ENCODE measurements around the gene MSL1. TPM values are rescaled to one million over a fixed set of nuclear protein-coding genes. Genes with fewer than 3 reads are reported as not detected.

MSL1 gene
- total RNA-seq, 1 donor from 2014 or later = 86.8 TPM

DNA sequence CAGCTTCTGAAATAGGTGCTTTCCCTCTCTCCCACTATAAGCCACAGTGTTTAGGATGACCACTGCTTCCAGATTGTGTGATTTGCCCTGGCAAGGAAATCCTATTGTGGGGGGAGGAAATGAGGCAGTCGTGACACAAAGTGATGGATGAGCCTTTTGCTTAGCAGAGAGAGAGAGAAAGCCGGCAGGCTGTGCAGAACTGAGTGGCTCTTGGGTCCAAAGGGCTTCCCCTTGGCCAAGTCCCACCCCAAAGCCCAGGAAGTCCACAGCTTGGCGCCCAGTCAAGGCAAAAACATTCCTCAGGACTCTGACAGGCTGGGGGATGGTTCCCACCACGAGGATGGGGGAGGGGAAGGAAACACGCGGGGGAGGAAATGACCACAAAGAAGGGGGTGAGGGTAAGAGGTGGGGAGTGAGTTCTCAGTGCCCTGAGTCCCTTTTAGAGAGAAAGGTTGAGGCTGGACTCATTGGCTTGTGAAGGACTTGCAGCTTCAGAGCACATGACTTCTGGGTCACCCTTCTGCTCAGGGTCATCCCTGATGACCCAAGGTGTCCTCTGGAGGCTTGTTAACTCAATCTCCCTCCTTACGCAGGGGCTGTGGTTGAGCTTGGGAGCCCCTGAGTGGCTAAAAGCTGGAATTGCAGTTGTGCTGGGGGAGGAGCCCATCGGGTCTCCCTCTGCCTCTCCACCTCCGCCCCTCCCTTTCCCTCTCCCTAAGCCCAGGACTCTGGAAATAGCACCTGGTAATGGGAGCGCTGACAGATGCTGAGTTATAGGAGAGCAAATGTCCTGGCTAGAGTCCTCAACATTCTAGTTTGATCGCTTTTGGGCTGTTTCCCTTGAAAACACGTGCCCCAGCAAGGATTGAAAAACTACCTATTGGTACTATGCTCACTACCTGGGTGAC lies 10.3 kb upstream of the MSL1 start:
- Mint-ChIP-seq H3K27me3 (ENCODE audit: unreplicated experiment) (no peaks in the 10 kb centered on the region), H3K4me1 (ENCODE audit: unreplicated experiment) (peaks cover 67% of the 10 kb centered on the region), H3K36me3 (ENCODE audit: unreplicated experiment) (no peaks in the 10 kb centered on the region), H3K27ac (ENCODE audit: unreplicated experiment) (peak overlapping the region; percentile 77), H3K9me3 (ENCODE audit: unreplicated experiment) (no peaks in the 10 kb centered on the region), H3K4me3 (ENCODE audit: unreplicated experiment) (peak overlapping the region; percentile 26)
- TF ChIP-seq, protein P1, sequence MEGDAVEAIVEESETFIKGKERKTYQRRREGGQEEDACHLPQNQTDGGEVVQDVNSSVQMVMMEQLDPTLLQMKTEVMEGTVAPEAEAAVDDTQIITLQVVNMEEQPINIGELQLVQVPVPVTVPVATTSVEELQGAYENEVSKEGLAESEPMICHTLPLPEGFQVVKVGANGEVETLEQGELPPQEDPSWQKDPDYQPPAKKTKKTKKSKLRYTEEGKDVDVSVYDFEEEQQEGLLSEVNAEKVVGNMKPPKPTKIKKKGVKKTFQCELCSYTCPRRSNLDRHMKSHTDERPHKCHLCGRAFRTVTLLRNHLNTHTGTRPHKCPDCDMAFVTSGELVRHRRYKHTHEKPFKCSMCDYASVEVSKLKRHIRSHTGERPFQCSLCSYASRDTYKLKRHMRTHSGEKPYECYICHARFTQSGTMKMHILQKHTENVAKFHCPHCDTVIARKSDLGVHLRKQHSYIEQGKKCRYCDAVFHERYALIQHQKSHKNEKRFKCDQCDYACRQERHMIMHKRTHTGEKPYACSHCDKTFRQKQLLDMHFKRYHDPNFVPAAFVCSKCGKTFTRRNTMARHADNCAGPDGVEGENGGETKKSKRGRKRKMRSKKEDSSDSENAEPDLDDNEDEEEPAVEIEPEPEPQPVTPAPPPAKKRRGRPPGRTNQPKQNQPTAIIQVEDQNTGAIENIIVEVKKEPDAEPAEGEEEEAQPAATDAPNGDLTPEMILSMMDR (IDR thresholded peaks at IDR 0.05) = peak; percentile 81
- DNase-seq (ENCODE audit: extremely low spot score, unreplicated experiment) = no peak

DNA sequence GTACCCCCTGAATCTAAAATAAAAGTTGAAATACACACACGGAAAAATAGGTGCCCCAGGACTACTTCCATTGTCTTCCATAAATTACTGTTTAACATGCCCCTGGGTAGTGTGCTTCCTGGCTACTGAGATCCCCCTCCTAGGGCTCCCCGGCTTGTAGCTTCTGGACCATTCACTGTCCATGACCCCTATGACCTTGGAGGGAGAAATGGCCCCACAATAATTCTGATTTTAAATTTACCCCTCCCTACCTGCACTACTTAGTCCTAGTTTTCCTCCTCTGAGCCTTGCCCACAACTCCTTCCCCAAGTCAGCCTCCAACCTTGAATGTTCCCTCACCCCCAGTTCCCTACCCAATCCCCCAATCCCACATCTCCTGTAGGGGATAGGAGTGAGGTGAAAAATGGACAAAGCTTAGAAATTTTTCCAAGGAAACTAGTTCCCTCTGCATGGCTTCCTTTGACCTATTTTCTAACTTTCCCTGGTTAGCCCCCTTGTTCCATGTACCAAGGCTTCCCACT lies 9.5 kb upstream of the MSL1 start:
- no peaks in the 10 kb centered on the region for H3K9me3 Mint-ChIP-seq (ENCODE audit: unreplicated experiment)
- peaks cover 67% of the 10 kb centered on the region for H3K4me1 Mint-ChIP-seq (ENCODE audit: unreplicated experiment)
- DNase-seq (ENCODE audit: extremely low spot score, unreplicated experiment) = no peak
- H3K27ac Mint-ChIP-seq (ENCODE audit: unreplicated experiment) = peak overlapping the region; percentile 89
- H3K4me3 Mint-ChIP-seq (ENCODE audit: unreplicated experiment) = peak overlapping the region; percentile 84
- TF ChIP-seq, protein P1 (IDR thresholded peaks at IDR 0.05) = no peak
- no peaks in the 10 kb centered on the region for H3K27me3 Mint-ChIP-seq (ENCODE audit: unreplicated experiment)
- H3K36me3 Mint-ChIP-seq (ENCODE audit: unreplicated experiment) = no peaks in the 10 kb centered on the region

DNA sequence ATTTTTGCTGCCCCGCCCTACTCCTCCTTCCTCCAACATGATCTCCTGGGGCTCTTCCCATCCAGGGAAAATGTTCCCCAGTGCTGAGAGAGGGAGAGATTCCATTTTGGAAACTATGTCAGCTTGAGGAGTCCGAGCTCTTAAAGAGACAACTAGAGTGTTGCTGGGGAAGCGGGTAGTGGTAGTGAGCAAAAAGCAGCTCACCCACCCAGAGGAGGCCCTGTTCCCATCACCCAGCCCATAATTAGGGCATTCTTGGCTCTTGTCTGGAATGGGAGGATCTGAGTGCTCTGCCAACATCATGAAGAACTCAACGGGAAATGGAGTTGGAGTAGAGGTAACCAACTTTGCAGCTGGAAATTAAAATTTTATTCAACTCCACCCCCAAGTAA lies 9.1 kb upstream of the MSL1 start:
- Mint-ChIP-seq H3K9me3 (ENCODE audit: unreplicated experiment) (no peaks in the 10 kb centered on the region), H3K27ac (ENCODE audit: unreplicated experiment) (peak overlapping the region; percentile 89), H3K4me3 (ENCODE audit: unreplicated experiment) (peak overlapping the region; percentile 84), H3K4me1 (ENCODE audit: unreplicated experiment) (peaks cover 65% of the 10 kb centered on the region), H3K36me3 (ENCODE audit: unreplicated experiment) (no peaks in the 10 kb centered on the region), H3K27me3 (ENCODE audit: unreplicated experiment) (no peaks in the 10 kb centered on the region)
- TF ChIP-seq, protein P1 (IDR thresholded peaks at IDR 0.05) = no peak
- no peak for DNase-seq (ENCODE audit: extremely low spot score, unreplicated experiment)

DNA sequence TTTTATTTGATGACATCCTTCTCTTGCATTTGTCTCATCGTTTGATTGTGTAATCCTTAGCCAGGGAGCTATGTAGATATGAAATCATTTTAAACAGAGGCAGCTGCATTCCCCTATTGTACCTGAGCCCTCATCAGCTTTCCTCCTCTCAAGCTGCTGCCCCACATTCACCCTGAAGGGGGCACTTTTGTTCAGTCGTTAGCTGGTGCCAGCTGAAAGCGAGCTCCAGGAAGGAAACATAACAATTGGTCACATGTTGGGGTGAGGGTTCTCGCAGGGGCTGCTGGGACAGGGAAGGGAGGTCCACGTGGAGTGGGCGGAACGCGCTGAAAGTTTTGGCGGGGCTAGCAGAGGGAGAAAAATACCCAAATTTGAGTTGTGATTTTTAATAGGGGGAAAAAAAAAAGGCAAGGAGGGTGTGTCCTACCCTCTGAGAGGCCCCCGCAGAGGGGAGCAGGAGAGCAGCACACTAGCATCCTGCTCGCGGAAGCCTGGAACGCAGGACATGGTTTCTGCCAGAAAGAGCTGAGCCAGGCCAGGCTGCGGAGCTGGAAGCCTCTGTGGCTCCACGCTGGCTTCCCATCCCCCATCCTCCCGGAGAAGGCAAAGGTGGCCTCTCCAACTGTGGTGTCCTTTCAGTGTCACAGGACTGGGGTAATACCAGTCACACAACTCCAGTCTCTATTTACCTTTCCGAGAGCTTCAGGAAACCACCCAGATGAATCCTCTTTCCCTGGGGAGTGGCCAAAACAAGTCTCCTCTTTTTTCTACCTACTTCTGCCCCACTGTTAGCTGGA lies 8.5 kb upstream of the MSL1 start:
- Mint-ChIP-seq H3K27me3 (ENCODE audit: unreplicated experiment) (no peaks in the 10 kb centered on the region), H3K4me1 (ENCODE audit: unreplicated experiment) (peaks cover 59% of the 10 kb centered on the region), H3K36me3 (ENCODE audit: unreplicated experiment) (no peaks in the 10 kb centered on the region), H3K27ac (ENCODE audit: unreplicated experiment) (peak overlapping the region; percentile 89), H3K9me3 (ENCODE audit: unreplicated experiment) (no peaks in the 10 kb centered on the region), H3K4me3 (ENCODE audit: unreplicated experiment) (peak overlapping the region; percentile 84)
- TF ChIP-seq, protein P1 (IDR thresholded peaks at IDR 0.05) = peak; percentile 88
- DNase-seq (ENCODE audit: extremely low spot score, unreplicated experiment) = peak; percentile 94

DNA sequence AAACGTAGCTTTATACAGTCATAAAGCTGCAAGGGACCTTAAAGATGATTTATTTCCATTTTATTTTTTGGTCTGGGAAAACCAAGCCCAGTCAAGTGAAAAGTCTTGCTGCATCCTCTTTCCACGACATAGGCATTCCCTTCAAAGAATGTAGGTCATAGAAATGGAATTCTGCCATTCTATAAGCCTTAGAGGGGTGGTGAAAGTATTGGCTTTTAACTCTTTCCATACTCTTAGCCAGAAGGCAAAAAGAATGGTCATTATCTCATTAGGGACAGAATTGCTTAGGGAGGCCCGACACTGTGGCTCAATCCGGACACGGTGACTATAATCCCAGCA lies 7.9 kb upstream of the MSL1 start:
- Mint-ChIP-seq H3K9me3 (ENCODE audit: unreplicated experiment) (no peaks in the 10 kb centered on the region), H3K4me1 (ENCODE audit: unreplicated experiment) (peaks cover 58% of the 10 kb centered on the region), H3K27me3 (ENCODE audit: unreplicated experiment) (no peaks in the 10 kb centered on the region), H3K27ac (ENCODE audit: unreplicated experiment) (peak overlapping the region; percentile 89), H3K4me3 (ENCODE audit: unreplicated experiment) (peak overlapping the region; percentile 84), H3K36me3 (ENCODE audit: unreplicated experiment) (no peaks in the 10 kb centered on the region)
- TF ChIP-seq, protein P1 (IDR thresholded peaks at IDR 0.05) = no peak
- DNase-seq (ENCODE audit: extremely low spot score, unreplicated experiment) = no peak

All from osteocyte (in vitro differentiated cells).